Gastrocnemius medialis (tissue), 4 donors: ENCODE results near the gene WNT3. TPM values are rescaled to one million over a fixed set of nuclear protein-coding genes. Genes with fewer than 3 reads are reported as not detected.

Experiments
- ATAC-seq, 2 donors: fragments of 150-250 bp; one replicate each; pipeline ENCODE4 v1.9.1; 2016
- DNase-seq, 2 donors: peaks; one replicate each; pipeline ENCODE4 v3.0.0-alpha.2; 2019
- H3K27ac ChIP-seq, 4 donors: fragments of 200-600 bp; sonication (generic); 1 replicate in 1 of 4; 2 replicates in 3 of 4; pipeline ENCODE4 v1.5.1; 2016 to 2018; ENCODE audit warnings: mild to moderate bottlenecking in 2 of 4, moderate library complexity in 1 of 4
- H3K27me3 ChIP-seq, 3 donors: fragments of 200-600 bp; sonication (generic) in 2 of 3; 1 replicate in 1 of 3; 2 replicates in 2 of 3; pipeline versions ENCODE4 v1.5.1 to v1.6.0; 2016 to 2019; ENCODE audit warnings: mild to moderate bottlenecking in 1 of 3, moderate library complexity in 1 of 3
- H3K36me3 ChIP-seq, 2 donors: fragments of 200-600 bp; sonication (generic) in 1 of 2; one replicate each; pipeline ENCODE4 v1.5.1; 2017 to 2018
- H3K4me1 ChIP-seq, 2 donors: fragments of 200-600 bp; sonication (generic) in 1 of 2; one replicate each; pipeline ENCODE4 v1.5.1; 2016 to 2017; ENCODE audit warnings: mild to moderate bottlenecking in 2 of 2
- H3K4me3 ChIP-seq, 4 donors: fragments of 200-600 bp; sonication (generic) in 3 of 4; 1 replicate in 1 of 4; 2 replicates in 3 of 4; pipeline ENCODE4 v1.5.1; 2016 to 2019; ENCODE audit warnings: mild to moderate bottlenecking in 2 of 4
- H3K9me3 ChIP-seq, 3 donors: fragments of 200-600 bp; sonication (generic) in 2 of 3; 1 replicate in 1 of 3; 2 replicates in 2 of 3; pipeline ENCODE4 v1.5.1; 2016 to 2019
- POLR2A ChIP-seq, 2 donors: fragments of 450-650 bp; IDR thresholded peaks; one replicate each; pipeline ENCODE4 v1.6.1; 2017; ENCODE audit warnings: antibody characterized with exemption in 2 of 2, mild to moderate bottlenecking in 2 of 2, moderate library complexity in 2 of 2
- in situ Hi-C, 4 donors: fragments of 200-750 bp; cut with MboI; loops; one replicate each; pipeline versions ENCODE4 v1.15.0 to v1.8.0; 2017; ENCODE audit warnings: low sequenced_read_pairs in 4 of 4
- intact Hi-C: fragments of 100-400 bp; cut with DNase I; formaldehyde crosslinking; loops from one replicate; pipeline ENCODE4 v1.15.1; 2023; ENCODE audit warnings: low total_unique reads
- total RNA-seq, 4 donors: library from RNA; depleted of rRNA; stranded (reverse); fragments of >200 nt; gene quantifications; one replicate each; pipeline versions ENCODE4 v1.1.0 to v1.2.3, GENCODE V29; 2016
- TF ChIP-seq, protein P1 (sequence below), 5 experiments: fragments of 450-650 bp in 3 of 5; fragments of 200-600 bp in 2 of 5; sonication (generic) in 2 of 5; IDR thresholded peaks in 4 of 5; conservative IDR thresholded peaks in 1 of 5; 1 replicate in 4 of 5; 2 replicates in 1 of 5; pipeline ENCODE4 v1.5.1; 2016 to 2019; ENCODE audit warnings: antibody characterized with exemption in 5 of 5, mild to moderate bottlenecking in 3 of 5, moderate library complexity in 3 of 5

Gene WNT3
- total RNA-seq, 4 donors from 2014 or later = 0.19 TPM; not detected in 3

- intact Hi-C loops = no loop called here
These were observed 13.3 kb upstream of the WNT3 start for GRCh38 chr17:46831573-46832330.

DNA sequence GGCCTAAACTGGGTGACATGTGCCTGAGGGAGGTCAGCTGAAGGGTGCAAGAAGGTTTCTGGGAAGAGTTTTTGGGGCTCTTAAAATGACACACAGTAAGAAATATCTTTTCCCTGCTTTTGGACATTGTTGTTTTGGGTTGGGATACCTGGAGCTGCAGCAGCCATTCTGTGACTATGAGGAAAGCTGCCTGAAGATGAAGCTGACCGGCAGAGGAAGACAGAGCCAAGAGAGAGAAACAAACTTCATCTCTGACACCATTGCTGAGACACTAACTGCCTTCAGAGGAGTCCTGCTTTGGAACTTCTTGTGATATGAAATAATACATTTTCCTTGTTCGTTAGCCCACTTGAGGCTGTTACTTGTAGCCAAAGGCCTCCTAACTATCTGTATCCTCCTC is 8.8 kb upstream of the WNT3 start:
- H3K4me3 ChIP-seq = no peak overlapping the region
- H3K27me3 ChIP-seq = peaks cover 5 to 11% (median 8%) of the 10 kb centered on the region in 3 donors
- H3K9me3 ChIP-seq = no peaks in the 10 kb centered on the region
- no peaks in the 10 kb centered on the region for H3K4me1 ChIP-seq
- intact Hi-C loops = no loop called here
- TF ChIP-seq POLR2A (IDR thresholded peaks at IDR 0.05) = no peak
- TF ChIP-seq, protein P1, sequence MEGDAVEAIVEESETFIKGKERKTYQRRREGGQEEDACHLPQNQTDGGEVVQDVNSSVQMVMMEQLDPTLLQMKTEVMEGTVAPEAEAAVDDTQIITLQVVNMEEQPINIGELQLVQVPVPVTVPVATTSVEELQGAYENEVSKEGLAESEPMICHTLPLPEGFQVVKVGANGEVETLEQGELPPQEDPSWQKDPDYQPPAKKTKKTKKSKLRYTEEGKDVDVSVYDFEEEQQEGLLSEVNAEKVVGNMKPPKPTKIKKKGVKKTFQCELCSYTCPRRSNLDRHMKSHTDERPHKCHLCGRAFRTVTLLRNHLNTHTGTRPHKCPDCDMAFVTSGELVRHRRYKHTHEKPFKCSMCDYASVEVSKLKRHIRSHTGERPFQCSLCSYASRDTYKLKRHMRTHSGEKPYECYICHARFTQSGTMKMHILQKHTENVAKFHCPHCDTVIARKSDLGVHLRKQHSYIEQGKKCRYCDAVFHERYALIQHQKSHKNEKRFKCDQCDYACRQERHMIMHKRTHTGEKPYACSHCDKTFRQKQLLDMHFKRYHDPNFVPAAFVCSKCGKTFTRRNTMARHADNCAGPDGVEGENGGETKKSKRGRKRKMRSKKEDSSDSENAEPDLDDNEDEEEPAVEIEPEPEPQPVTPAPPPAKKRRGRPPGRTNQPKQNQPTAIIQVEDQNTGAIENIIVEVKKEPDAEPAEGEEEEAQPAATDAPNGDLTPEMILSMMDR (IDR thresholded peaks at IDR 0.05 in 4 of 5, conservative IDR thresholded peaks at IDR 0.05 in 1 of 5) = no peak
- in situ Hi-C loops = loop anchor here in 2 of 4 donors (25.0 kb wide), 1 partner anchor 185 kb away; no protein-coding TSS in a partner anchor
- DNase-seq = no peak
- H3K27ac ChIP-seq = no peak overlapping the region
- no peak for ATAC-seq
- H3K36me3 ChIP-seq = no peaks in the 10 kb centered on the region

More at GRCh38 chr17:46831573-46832330, 13.3 kb upstream of the WNT3 start:
- TF ChIP-seq, protein P1 (IDR thresholded peaks at IDR 0.05 in 4 of 5, conservative IDR thresholded peaks at IDR 0.05 in 1 of 5) = no peak
- TF ChIP-seq POLR2A (IDR thresholded peaks at IDR 0.05) = no peak
- Histone ChIP-seq H3K27ac (no peak overlapping the region), H3K36me3 (no peaks in the 10 kb centered on the region), H3K9me3 (no peaks in the 10 kb centered on the region), H3K27me3 (peaks cover 0 to 4% (median 0%) of the 10 kb centered on the region in 3 donors), H3K4me3 (no peak overlapping the region), H3K4me1 (no peaks in the 10 kb centered on the region)
- ATAC-seq = no peak
- in situ Hi-C loops = loop anchor here in 2 of 4 donors (25.0 kb wide), 1 partner anchor 181 kb away; no protein-coding TSS in a partner anchor
- no peak for DNase-seq

- Histone ChIP-seq H3K36me3 (no peaks in the 10 kb centered on the region), H3K27me3 (peaks cover 17 to 22% (median 19%) of the 10 kb centered on the region in 3 donors), H3K9me3 (no peaks in the 10 kb centered on the region), H3K4me1 (no peaks in the 10 kb centered on the region), H3K27ac (no peak overlapping the region), H3K4me3 (no peak overlapping the region)
- ATAC-seq (no peak), DNase-seq (no peak)
- TF ChIP-seq POLR2A (IDR thresholded peaks at IDR 0.05) = no peak
- TF ChIP-seq, protein P1 (IDR thresholded peaks at IDR 0.05 in 4 of 5, conservative IDR thresholded peaks at IDR 0.05 in 1 of 5) = no peak
- in situ Hi-C loops = loop anchor here in 2 of 4 donors (25.0 kb wide), 1 partner anchor 186 kb away; no protein-coding TSS in a partner anchor
- intact Hi-C loops = no loop called here
These were observed 7.6 kb upstream of the WNT3 start for GRCh38 chr17:46826116-46826515.

DNA sequence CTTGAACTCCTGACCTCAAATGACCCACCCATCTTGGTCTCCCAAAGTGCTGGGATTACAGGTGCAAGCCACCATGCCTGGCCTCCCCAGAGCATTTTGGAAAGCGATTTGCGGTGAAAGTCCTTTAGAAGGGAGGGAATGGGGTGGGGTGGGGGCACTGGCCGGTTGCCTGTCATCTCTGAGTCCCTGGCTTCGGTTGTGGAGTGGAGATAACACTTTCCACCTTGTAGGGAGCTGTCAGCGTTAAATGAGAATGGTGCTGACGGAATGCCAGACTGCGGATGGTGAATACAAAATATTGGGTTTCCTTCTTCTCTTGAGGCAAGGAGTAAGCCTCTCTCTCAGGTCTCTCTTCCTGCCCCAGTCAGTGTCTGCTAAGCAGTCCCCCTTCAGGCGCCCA is 5.2 kb upstream of the WNT3 start:
- no peak overlapping the region for H3K27ac ChIP-seq
- ATAC-seq (no peak), DNase-seq (no peak)
- peaks cover 8 to 11% of the 10 kb centered on the region in 2 donors for H3K4me1 ChIP-seq
- peaks cover 38 to 47% (median 41%) of the 10 kb centered on the region in 3 donors for H3K27me3 ChIP-seq
- no peaks in the 10 kb centered on the region for H3K9me3 ChIP-seq
- no peaks in the 10 kb centered on the region for H3K36me3 ChIP-seq
- no peak overlapping the region for H3K4me3 ChIP-seq
- in situ Hi-C loops (no loop called here), intact Hi-C loops (no loop called here)
- TF ChIP-seq, protein P1 (IDR thresholded peaks at IDR 0.05 in 4 of 5, conservative IDR thresholded peaks at IDR 0.05 in 1 of 5) = no peak
- no peak for TF ChIP-seq POLR2A (IDR thresholded peaks at IDR 0.05)
